Measurements from ENCODE around the gene ASIC3. TPM values are rescaled to one million over a fixed set of nuclear protein-coding genes. Genes with fewer than 3 reads are reported as not detected.

ASIC3 gene
- total and polyA plus RNA-seq, 2 of the 8 experiments (the other 6 are each of a cell fraction or from before 2014, with no cell fraction given) = 1.6 to 1.9 TPM

DNA sequence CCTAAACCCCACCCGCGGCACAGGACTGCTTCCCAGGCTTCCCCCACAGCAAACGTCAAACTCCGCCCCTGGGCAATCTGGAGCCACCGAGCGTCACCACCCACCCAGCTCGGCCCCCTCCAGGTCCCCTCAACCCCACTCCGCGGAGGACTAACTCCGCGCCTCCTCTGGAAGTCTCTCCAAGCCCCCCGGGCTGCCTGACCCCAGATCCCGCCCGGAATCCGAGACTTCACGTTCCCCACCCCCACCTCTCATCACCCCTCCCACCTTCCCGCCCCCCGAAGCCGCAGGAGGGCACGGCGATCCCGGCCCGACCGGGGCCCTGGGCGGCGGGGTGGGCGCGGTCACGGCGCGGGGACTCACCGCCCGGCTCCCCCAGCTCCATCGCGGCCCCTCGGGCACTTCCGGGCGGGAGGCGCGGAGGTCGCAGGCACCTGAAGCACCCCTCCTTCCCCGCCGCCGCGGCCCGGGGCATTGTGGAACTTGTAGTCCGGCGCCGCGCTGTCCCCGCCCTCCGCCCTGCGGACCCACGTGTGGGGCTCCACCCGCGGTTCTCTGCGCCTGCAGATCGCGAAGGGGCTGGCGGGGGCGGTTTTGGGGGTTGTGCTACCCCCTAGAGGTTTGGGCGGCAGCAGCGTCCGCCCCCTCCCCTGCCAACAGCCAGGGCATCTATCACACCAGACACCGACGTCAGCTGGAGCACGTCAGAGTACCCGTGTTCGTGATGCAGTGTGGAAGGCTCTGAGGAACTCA is 34.9 kb downstream of the ASIC3 start, which contains the start of gene TMUB1 (continued):
- TF ChIP-seq HDAC2 (IDR thresholded peaks at IDR 0.05; ENCODE audit: borderline replicate concordance in 1 of 2, low read depth in 2 of 2, low read length in 2 of 2) (0 out of 4 replicates have a peak, but pooled peaks of 1 of the 2 experiments have one; percentile 65), CTBP2 (IDR thresholded peaks at IDR 0.05; ENCODE audit: borderline replicate concordance, insufficient read depth, insufficient read length, low read length) (no peak), CEBPB (IDR thresholded peaks at IDR 0.05; ENCODE audit: low read depth, low read length) (no peak), KDM4A (IDR thresholded peaks at IDR 0.05; ENCODE audit: low read depth, low read length, severe bottlenecking) (peak; percentile 48), GABPA (IDR thresholded peaks at IDR 0.05; ENCODE audit: borderline replicate concordance, insufficient read depth, low read length) (peak; percentile 32; the same call in 1 of the 2 replicates), SP1 (IDR thresholded peaks at IDR 0.05; ENCODE audit: low read depth, low read length) (no peak), SIX5 (IDR thresholded peaks at IDR 0.05; ENCODE audit: low read depth, low read length) (peak; percentile 43; the same call in 1 of the 2 replicates), PHF8 (conservative IDR thresholded peaks at IDR 0.05; ENCODE audit: low read depth, low read length) (peak; percentile 49; the same call in 1 of the 2 replicates), RFX5 (IDR thresholded peaks at IDR 0.05; ENCODE audit: borderline replicate concordance, low read depth, low read length) (no peak), EGR1 (IDR thresholded peaks at IDR 0.05; ENCODE audit: borderline replicate concordance, low read depth, low read length) (no peak), CREB1 (IDR thresholded peaks at IDR 0.05) (no peak)
- TF ChIP-seq, protein P1, sequence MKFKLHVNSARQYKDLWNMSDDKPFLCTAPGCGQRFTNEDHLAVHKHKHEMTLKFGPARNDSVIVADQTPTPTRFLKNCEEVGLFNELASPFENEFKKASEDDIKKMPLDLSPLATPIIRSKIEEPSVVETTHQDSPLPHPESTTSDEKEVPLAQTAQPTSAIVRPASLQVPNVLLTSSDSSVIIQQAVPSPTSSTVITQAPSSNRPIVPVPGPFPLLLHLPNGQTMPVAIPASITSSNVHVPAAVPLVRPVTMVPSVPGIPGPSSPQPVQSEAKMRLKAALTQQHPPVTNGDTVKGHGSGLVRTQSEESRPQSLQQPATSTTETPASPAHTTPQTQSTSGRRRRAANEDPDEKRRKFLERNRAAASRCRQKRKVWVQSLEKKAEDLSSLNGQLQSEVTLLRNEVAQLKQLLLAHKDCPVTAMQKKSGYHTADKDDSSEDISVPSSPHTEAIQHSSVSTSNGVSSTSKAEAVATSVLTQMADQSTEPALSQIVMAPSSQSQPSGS (IDR thresholded peaks at IDR 0.05; ENCODE audit: low read length) = no peak
- TF ChIP-seq, protein P2, sequence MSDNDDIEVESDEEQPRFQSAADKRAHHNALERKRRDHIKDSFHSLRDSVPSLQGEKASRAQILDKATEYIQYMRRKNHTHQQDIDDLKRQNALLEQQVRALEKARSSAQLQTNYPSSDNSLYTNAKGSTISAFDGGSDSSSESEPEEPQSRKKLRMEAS (IDR thresholded peaks at IDR 0.05) = peak; percentile 50; the same call in 1 of the 2 replicates
